ENCODE results near the gene DNAJC11. TPM values are rescaled to one million over a fixed set of nuclear protein-coding genes. Genes with fewer than 3 reads are reported as not detected.

The DNAJC11 gene
- total RNA-seq, 6 donors from 2014 or later: 35.9 to 44.0 (median 38.2) TPM

- TF ChIP-seq CTCF (IDR thresholded peaks at IDR 0.05) (no peak), POLR2AphosphoS5 (IDR thresholded peaks at IDR 0.05) (no peak), EP300 (IDR thresholded peaks at IDR 0.05) (no peak), POLR2A (IDR thresholded peaks at IDR 0.05) (no peak)
- Histone ChIP-seq H3K9me3 (no peaks in the 10 kb centered on the region), H3K4me1 (no peaks in the 10 kb centered on the region), H3K27ac (no peak overlapping the region), H3K36me3 (peaks cover 0 to 5% (median 1%) of the 10 kb centered on the region in 4 donors), H3K27me3 (no peaks in the 10 kb centered on the region), H3K4me3 (no peak overlapping the region)
- ATAC-seq (ENCODE audit: low FRiP score in 2 of 2) (no peak), DNase-seq (no peak)
- WGBS, 2 donors: 93% methylated on average over 4 of the region's 4 CpGs
These were observed 16.2 kb downstream of the DNAJC11 start for GRCh38 chr1:6685381-6685780.

- DNase-seq: no peak
- no peaks in the 10 kb centered on the region for H3K9me3 ChIP-seq
- TF ChIP-seq POLR2AphosphoS5 (IDR thresholded peaks at IDR 0.05) (no peak), EP300 (IDR thresholded peaks at IDR 0.05) (no peak), POLR2A (IDR thresholded peaks at IDR 0.05) (no peak), CTCF (IDR thresholded peaks at IDR 0.05) (no peak)
- no peak for ATAC-seq (ENCODE audit: low FRiP score in 2 of 2)
- H3K36me3 ChIP-seq: peaks cover 0 to 22% (median 13%) of the 10 kb centered on the region in 4 donors
- WGBS, 2 donors: 90 to 91% methylated on average over 3 of the region's 3 CpGs
- no peaks in the 10 kb centered on the region for H3K27me3 ChIP-seq
- no peak overlapping the region for H3K4me3 ChIP-seq
- H3K4me1 ChIP-seq: no peaks in the 10 kb centered on the region
- H3K27ac ChIP-seq: no peak overlapping the region
These were observed 18.2 kb downstream of the DNAJC11 start for GRCh38 chr1:6683434-6683833.

- TF ChIP-seq CTCF (IDR thresholded peaks at IDR 0.05) (no peak), POLR2AphosphoS5 (IDR thresholded peaks at IDR 0.05) (no peak), POLR2A (IDR thresholded peaks at IDR 0.05) (no peak), EP300 (IDR thresholded peaks at IDR 0.05) (no peak)
- ATAC-seq (ENCODE audit: low FRiP score in 2 of 2) (no peak), DNase-seq (no peak)
- Histone ChIP-seq H3K4me1 (no peaks in the 10 kb centered on the region), H3K9me3 (no peaks in the 10 kb centered on the region), H3K4me3 (no peak overlapping the region), H3K36me3 (peaks cover 8 to 69% (median 28%) of the 10 kb centered on the region in 4 donors), H3K27ac (no peak overlapping the region), H3K27me3 (no peaks in the 10 kb centered on the region)
- 88 to 100% methylated on average over 2 of the region's 2 CpGs for WGBS, 2 donors
These were observed 25.7 kb downstream of the DNAJC11 start for GRCh38 chr1:6675941-6676340.

GRCh38 chr1:6674771-6675170 lies 26.8 kb downstream of the DNAJC11 start:
- Histone ChIP-seq H3K4me3 (no peak overlapping the region), H3K27ac (no peak overlapping the region), H3K27me3 (no peaks in the 10 kb centered on the region), H3K4me1 (no peaks in the 10 kb centered on the region), H3K36me3 (peaks cover 6 to 60% (median 23%) of the 10 kb centered on the region in 4 donors), H3K9me3 (no peaks in the 10 kb centered on the region)
- DNase-seq (no peak), ATAC-seq (ENCODE audit: low FRiP score in 2 of 2) (no peak)
- no peak for TF ChIP-seq CTCF (IDR thresholded peaks at IDR 0.05)
- WGBS, 2 donors: 92 to 94% methylated on average over 1 of the region's 1 CpG

GRCh38 chr1:6673816-6674398 lies 27.7 kb downstream of the DNAJC11 start:
- DNase-seq (no peak), ATAC-seq (ENCODE audit: low FRiP score in 2 of 2) (no peak)
- H3K36me3 ChIP-seq: peaks cover 2 to 51% (median 19%) of the 10 kb centered on the region in 4 donors

More at GRCh38 chr1:6673816-6674398, 27.7 kb downstream of the DNAJC11 start:
- Histone ChIP-seq H3K9me3 (no peaks in the 10 kb centered on the region), H3K27me3 (no peaks in the 10 kb centered on the region), H3K4me3 (no peak overlapping the region), H3K4me1 (no peaks in the 10 kb centered on the region), H3K27ac (no peak overlapping the region)
- TF ChIP-seq POLR2AphosphoS5 (IDR thresholded peaks at IDR 0.05) (no peak), EP300 (IDR thresholded peaks at IDR 0.05) (no peak), CTCF (IDR thresholded peaks at IDR 0.05) (no peak), POLR2A (IDR thresholded peaks at IDR 0.05) (no peak)
- WGBS, 2 donors: 92 to 93% methylated on average over 5 of the region's 5 CpGs
